Effector CD8-positive, alpha-beta T cell (primary cell): Measurements from ENCODE around the gene NFATC2.

Experiments used
- DNase-seq: peaks from one replicate; lab custom pipeline; 2025; lab: John Stamatoyannopoulos, UW

The NFATC2 gene

GRCh38 chr20:51412951-51413481 lies 129.5 kb downstream of the NFATC2 start:
- no peak for DNase-seq

- DNase-seq: no peak
Observed at GRCh38 chr20:51412333-51412871, 130.1 kb downstream of the NFATC2 start.

GRCh38 chr20:51411870-51412269 lies 130.6 kb downstream of the NFATC2 start:
- DNase-seq: no peak

DNA sequence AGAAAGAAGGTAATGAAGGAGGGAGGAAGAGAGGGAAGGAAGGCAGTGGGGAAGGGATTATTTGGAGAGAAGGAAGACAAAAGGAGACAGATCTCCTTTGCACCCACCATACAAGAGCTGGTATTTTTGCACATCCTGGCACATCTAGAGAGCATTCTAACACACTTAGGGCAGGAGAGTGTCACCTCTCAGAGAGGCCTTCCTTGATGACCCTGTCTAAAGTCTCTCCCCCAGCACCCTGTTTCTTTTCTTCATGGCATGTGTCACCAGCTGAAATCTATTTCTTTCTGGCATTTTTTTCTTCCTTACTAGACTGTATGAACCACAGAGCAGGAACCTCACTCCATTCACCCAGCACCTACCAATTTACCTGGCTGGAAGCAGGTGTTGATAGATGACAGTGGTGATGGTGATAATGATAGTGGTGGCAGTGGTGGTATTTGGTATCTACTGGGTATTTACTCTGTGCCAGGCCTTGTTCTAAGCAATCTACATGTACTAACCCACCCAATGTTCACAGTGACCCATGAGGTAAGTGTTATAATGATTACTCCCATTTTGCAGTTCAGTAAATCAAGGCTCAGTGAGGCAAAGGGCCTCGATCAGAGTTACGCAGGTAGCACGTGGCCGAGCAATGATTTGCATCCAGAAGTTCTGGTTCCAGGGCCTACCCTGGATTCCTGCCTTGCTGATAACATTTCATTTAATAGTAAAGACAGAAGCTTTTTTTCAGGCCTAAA lies 131.8 kb downstream of the NFATC2 start:
- no peak for DNase-seq

- DNase-seq: no peak
Observed at GRCh38 chr20:51409192-51409880, 133.2 kb downstream of the NFATC2 start.

DNA sequence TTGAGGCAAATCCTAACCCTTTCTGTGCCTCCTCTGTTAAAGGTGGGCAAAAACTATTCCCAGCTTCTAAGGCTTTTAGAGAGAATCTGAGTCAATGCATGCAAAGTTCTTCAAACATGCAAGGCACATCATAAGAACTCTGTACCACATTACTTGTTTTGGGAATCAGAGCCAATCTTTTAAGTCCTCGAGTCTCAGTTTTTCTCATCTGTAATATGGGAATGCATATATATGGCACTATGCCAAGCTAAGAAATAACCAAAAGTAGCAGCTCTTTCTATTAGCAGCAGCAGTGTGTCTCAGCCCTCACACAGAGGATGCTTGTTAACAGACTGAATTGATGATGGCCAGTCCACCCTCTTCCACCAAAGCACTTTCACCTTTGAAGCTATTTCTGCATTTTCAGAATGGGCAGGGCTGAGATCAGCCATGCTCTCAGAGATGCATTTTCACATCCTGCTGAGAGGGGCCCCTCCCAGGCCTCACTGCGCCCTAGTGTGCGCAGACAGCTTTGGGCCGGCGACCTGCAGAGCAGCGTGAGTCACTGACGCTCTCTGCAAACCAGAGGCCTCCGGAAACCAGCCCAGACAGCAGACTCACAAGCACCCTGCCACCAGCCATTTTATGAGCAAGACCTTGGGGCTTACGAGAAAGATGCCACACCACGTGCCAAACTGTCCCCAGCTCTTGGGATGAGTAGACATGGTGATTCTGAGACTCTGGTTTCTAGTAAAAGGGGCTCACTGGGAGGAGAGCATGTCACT lies 138.0 kb downstream of the NFATC2 start:
- DNase-seq: peak; percentile 22

DNA sequence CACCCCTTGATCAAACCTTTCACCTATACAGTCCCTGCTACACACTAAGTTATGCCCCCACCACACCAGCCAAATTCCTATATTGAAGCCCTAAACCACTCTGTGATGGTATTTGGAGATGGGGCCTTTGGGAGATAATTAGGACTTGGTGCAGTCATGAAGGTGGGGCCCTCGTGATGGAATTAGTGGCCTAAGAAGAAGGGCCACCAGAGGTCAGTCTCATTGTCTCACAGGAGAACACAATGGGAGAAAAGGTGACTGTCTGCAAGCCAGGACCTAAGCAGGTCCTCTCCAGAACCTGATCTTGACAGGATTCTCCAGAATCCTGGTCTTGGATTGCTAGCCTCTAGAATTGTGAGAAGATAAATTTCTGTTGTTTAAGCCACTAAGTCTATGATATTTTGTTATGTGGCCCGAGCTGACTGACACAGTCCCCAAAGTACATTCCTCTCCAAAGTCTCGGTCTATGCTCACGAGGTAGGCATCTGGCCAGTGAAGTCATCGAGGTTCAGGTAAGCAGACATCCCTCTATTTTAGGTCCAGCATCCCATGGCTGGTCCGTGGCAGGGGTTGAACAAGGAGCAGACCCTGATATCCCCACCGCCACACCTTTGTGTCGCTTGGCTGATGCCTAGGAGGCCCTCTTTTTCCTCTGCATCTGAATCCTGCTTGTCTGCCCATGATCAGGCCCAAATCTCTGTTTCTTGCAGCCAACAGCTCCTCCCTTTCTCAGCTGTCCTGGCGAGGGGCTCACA lies 138.9 kb downstream of the NFATC2 start:
- no peak for DNase-seq

GRCh38 chr20:51402201-51402600 lies 140.3 kb downstream of the NFATC2 start:
- DNase-seq: no peak

DNA sequence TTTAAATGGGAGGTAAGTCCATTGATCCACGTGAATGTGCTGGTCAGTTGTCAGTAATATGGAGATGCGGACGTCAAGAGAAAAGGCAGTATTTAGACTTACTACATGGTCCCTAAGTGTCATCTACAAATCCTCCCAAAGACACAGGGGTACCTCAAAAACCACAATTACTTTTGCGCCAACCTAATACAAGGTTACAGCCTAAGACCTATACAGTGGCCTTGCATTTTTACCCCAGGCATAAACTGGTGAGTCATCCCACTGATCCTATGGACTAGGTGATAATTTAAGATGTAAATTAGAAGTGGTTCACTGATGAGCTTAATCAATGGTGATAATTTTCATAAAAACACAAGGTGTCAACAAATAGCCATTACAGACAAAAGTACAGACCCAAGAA lies 141.0 kb downstream of the NFATC2 start:
- no peak for DNase-seq

- peak; percentile 5 for DNase-seq
Observed at GRCh38 chr20:51400051-51400926, 142.2 kb downstream of the NFATC2 start.

GRCh38 chr20:51399006-51399890 lies 143.3 kb downstream of the NFATC2 start:
- DNase-seq: no peak

GRCh38 chr20:51398552-51398951 lies 144.0 kb downstream of the NFATC2 start:
- DNase-seq: no peak

- no peak for DNase-seq
Observed at GRCh38 chr20:51398083-51398482, 144.4 kb downstream of the NFATC2 start.

GRCh38 chr20:51397137-51397536 lies 145.4 kb downstream of the NFATC2 start:
- DNase-seq: no peak

DNA sequence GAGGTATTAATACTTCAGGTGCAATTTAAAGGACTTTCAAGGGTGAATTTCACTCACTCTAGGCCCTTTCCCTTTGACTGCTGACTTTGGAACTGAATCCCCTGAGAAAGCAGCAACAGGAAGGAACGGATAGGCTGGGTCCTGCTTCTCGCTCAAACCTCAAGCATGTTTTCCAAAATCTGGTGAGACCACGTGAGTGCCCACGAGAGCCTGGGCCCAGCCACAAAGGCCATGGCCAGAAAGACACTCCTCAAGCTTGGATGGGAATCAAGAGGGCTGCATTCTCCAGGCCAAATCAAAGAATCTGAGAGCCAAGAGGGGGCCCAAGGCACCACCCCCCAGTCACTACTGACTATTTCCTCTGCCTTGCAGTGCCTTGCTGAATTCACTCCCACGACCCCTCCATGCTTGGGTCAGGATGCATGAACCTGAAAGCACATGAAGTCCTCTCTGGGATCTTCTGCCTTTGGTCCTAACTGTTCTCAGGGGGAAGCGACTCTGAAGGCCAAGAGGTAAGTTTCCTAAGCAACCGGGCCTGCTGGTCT lies 146.1 kb downstream of the NFATC2 start:
- DNase-seq: no peak

- DNase-seq: no peak
Observed at GRCh38 chr20:51394706-51395105, 147.8 kb downstream of the NFATC2 start.

GRCh38 chr20:51393571-51393970 lies 148.9 kb downstream of the NFATC2 start:
- DNase-seq: no peak

DNA sequence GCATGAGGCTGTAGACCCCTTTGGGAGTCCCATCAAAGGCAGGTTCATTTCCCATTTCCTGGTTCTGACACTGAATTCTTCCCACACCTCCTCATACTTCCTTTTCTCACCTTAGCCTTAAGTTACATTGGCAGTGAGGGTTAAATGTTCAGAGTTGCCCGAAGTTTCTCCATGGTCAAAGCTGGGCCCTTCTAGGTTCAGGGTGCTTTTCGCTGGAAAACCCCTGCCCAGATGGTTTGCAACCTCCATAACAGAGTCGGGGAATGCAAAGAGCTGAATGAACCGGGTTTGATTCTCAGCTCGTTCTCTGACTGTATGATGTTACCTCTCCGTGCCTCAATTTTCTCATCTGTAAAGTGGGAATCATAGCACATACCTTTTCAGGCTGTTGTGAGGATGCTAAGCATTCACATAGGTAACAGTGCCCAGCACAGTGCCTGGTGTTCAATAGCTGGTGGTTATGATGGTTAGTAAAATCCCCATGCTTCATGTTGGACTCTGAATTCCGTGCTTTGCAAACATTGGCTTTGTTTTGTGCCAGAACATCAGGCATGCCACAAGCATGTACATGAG lies 149.8 kb downstream of the NFATC2 start:
- no peak for DNase-seq

DNA sequence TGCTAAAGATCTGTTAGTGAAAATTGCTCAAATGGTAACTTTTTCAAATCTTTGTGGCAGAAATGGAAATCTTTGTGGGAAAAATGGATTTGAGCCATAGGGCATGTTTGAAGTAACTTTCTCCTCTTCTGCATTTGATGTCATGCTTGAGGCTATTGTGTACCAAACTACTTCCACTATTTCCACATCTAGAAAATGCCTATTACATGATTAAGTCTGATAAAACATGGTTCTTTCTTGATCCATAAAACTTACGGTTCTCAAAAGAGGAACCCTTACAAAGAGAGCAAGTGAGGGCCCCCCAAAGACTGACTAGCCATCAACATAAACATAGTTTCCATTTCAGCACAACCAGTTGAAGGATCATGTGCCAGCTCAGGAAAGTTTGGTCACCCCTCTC lies 150.6 kb downstream of the NFATC2 start:
- DNase-seq: no peak
